DOHH2 (cell line): Measurements from ENCODE around the gene SIK3.

Experiments used
- H3F3A ChIP-seq: fragments of 200-600 bp; sonication (generic), shearing (Covaris generic); 2 replicates; pipeline ENCODE4 v1.6.0; 2016; ENCODE audit warnings: antibody characterized with exemption, mild to moderate bottlenecking; ENCODE audit not compliant: control insufficient read depth, insufficient read depth
- H3K27ac ChIP-seq: fragments of 200-600 bp; sonication (generic); 2 replicates; pipeline ENCODE4 v1.5.1; 2014; ENCODE audit warnings: low read depth, mild to moderate bottlenecking, low read length, moderate library complexity
- H3K27me3 ChIP-seq: fragments of 200-600 bp; sonication (generic); 2 replicates; pipeline ENCODE4 v1.6.1; 2014; ENCODE audit warnings: mild to moderate bottlenecking, low read length, mixed read lengths; ENCODE audit not compliant: control insufficient read depth
- H3K36me3 ChIP-seq: fragments of 200-600 bp; sonication (generic); 2 replicates; pipeline ENCODE4 v1.6.1; 2014; ENCODE audit warnings: mild to moderate bottlenecking, low read length, moderate library complexity, mixed read lengths; ENCODE audit not compliant: control insufficient read depth
- H3K4me1 ChIP-seq: fragments of 200-600 bp; sonication (generic); 2 replicates; pipeline ENCODE4 v1.6.1; 2014; ENCODE audit warnings: mild to moderate bottlenecking, low read length, mixed read lengths; ENCODE audit not compliant: control insufficient read depth
- H3K4me2 ChIP-seq: fragments of 200-600 bp; sonication (generic); 2 replicates; pipeline ENCODE4 v1.6.0; 2014; ENCODE audit warnings: mild to moderate bottlenecking, low read length, moderate library complexity
- H3K4me3 ChIP-seq: fragments of 200-600 bp; sonication (generic); 2 replicates; pipeline ENCODE4 v1.5.1; 2014; ENCODE audit warnings: mild to moderate bottlenecking, low read length, mixed read lengths
- H3K79me2 ChIP-seq: fragments of 200-600 bp; sonication (generic); 2 replicates; pipeline ENCODE4 v1.6.1; 2014; ENCODE audit warnings: mild to moderate bottlenecking, low read length, mixed read lengths; ENCODE audit not compliant: control insufficient read depth
- H3K9me2 ChIP-seq: fragments of 200-600 bp; sonication (generic); replicated peaks from 2 replicates; pipeline ENCODE4 v1.6.1; 2014; ENCODE audit warnings: mild to moderate bottlenecking, low read length, mixed read lengths; ENCODE audit not compliant: control insufficient read depth
- H3K9me3 ChIP-seq: fragments of 200-600 bp; sonication (generic); 2 replicates; pipeline ENCODE4 v1.6.1; 2014; ENCODE audit warnings: antibody characterized with exemption, low read length, mixed read lengths; ENCODE audit not compliant: control insufficient read depth, insufficient read depth
- H4K20me1 ChIP-seq: fragments of 200-600 bp; sonication (generic); 2 replicates; pipeline ENCODE4 v1.6.0; 2014; ENCODE audit warnings: low read depth, mild to moderate bottlenecking, antibody characterized with exemption, low read length, moderate library complexity; ENCODE audit not compliant: control insufficient read depth, insufficient read depth
- EZH2phosphoT487 ChIP-seq: fragments of 200-600 bp; sonication (generic); IDR thresholded peaks from 2 replicates; pipeline ENCODE4 v1.6.1; 2017; ENCODE audit warnings: borderline replicate concordance, mild to moderate bottlenecking, antibody characterized with exemption, low read length, moderate library complexity, mixed read lengths
- TF ChIP-seq, protein P1 (sequence below): fragments of 200-600 bp; sonication (generic); IDR thresholded peaks from one replicate; pipeline ENCODE4 v1.5.1; 2014; ENCODE audit warnings: antibody characterized with exemption, mild to moderate bottlenecking, low read depth, low read length; ENCODE audit not compliant: poor library complexity, severe bottlenecking

SIK3 gene

DNA sequence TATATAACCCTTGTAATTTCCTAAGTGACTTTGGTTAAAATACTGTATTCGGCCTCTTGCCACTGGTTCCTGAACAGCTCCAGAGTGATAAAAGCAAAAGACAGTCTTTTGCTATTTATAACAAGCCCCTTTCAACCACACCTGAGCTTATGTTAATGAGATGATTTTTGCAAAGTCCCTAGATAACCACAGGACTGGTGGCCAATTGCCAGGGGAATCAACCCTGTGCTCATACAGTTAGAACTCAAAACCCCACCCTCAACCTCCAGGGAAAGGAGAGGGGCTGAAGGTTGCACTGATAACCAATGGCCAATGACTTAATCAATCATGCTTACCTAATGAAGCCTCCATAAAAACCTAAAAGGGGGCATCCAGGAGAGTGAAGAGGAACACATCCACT, 77.9 kb downstream of the SIK3 start:
- H3K4me3 ChIP-seq = no peak overlapping the region
- H4K20me1 ChIP-seq = peaks cover 15% of the 10 kb centered on the region
- H3K4me1 ChIP-seq = peaks cover 15% of the 10 kb centered on the region
- no peak overlapping the region for H3K27ac ChIP-seq
- no peaks in the 10 kb centered on the region for H3K9me2 ChIP-seq
- no peaks in the 10 kb centered on the region for H3K27me3 ChIP-seq
- no peaks in the 10 kb centered on the region; the same call in 1 of the 2 replicates for H3K9me3 ChIP-seq
- peaks cover 68% of the 10 kb centered on the region for H3K79me2 ChIP-seq
- no peaks in the 10 kb centered on the region for H3K36me3 ChIP-seq
- TF ChIP-seq EZH2phosphoT487 = no peak
- TF ChIP-seq, protein P1, sequence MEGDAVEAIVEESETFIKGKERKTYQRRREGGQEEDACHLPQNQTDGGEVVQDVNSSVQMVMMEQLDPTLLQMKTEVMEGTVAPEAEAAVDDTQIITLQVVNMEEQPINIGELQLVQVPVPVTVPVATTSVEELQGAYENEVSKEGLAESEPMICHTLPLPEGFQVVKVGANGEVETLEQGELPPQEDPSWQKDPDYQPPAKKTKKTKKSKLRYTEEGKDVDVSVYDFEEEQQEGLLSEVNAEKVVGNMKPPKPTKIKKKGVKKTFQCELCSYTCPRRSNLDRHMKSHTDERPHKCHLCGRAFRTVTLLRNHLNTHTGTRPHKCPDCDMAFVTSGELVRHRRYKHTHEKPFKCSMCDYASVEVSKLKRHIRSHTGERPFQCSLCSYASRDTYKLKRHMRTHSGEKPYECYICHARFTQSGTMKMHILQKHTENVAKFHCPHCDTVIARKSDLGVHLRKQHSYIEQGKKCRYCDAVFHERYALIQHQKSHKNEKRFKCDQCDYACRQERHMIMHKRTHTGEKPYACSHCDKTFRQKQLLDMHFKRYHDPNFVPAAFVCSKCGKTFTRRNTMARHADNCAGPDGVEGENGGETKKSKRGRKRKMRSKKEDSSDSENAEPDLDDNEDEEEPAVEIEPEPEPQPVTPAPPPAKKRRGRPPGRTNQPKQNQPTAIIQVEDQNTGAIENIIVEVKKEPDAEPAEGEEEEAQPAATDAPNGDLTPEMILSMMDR = no peak
- H3F3A ChIP-seq = no peaks in the 10 kb centered on the region
- no peak overlapping the region for H3K4me2 ChIP-seq

DNA sequence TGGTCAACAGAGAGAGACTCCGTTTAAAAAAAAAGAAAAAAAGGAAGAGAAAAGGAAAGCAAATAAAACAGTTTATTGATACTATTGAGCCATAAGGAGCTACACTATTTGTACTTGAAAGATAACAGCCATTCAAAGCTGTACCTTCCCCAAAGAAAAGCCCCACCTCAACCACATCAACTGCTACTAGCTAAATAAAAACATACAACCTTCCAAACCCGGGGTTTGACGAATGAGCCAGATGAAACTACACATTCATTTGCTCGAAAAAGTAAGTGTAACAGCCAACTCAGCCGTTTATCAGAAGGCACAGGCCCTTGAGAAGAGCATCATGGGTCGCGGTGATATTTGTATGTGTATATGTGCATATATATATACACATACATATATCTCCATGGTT, 78.4 kb downstream of the SIK3 start:
- peaks cover 15% of the 10 kb centered on the region for H3K4me1 ChIP-seq
- H3K9me2 ChIP-seq = no peaks in the 10 kb centered on the region
- TF ChIP-seq, protein P1 = no peak
- no peak for TF ChIP-seq EZH2phosphoT487
- H3K27me3 ChIP-seq = no peaks in the 10 kb centered on the region
- H3K9me3 ChIP-seq = no peaks in the 10 kb centered on the region; the same call in 1 of the 2 replicates
- H3K27ac ChIP-seq = no peak overlapping the region
- no peak overlapping the region for H3K4me2 ChIP-seq
- no peak overlapping the region for H3K4me3 ChIP-seq
- H4K20me1 ChIP-seq = peaks cover 10% of the 10 kb centered on the region
- no peaks in the 10 kb centered on the region for H3K36me3 ChIP-seq
- no peaks in the 10 kb centered on the region for H3F3A ChIP-seq
- peaks cover 64% of the 10 kb centered on the region for H3K79me2 ChIP-seq

DNA sequence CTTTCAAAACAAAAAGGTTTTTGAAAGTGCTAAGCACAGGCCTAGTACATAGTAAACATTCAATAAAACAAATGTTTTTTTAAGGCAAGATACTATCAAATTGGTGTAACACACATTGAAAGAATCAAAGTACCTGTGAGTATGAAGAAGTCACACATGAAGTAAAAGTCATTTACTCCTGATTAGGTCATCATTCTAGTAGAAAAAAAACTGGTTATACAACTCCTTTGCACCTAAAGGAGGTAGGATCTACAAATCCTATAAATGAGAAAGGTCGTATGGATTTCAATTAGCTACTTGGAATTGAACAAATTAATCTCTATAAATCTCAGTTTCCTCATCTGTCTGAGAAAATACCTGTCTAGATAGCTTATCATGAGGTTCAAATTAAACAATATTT, 80.8 kb downstream of the SIK3 start:
- peaks cover 6% of the 10 kb centered on the region; the same call in 1 of the 2 replicates for H4K20me1 ChIP-seq
- H3K79me2 ChIP-seq = peaks cover 50% of the 10 kb centered on the region

More for the DNA sequence above, 80.8 kb downstream of the SIK3 start:
- Histone ChIP-seq H3K9me2 (no peaks in the 10 kb centered on the region), H3F3A (no peaks in the 10 kb centered on the region), H3K9me3 (no peaks in the 10 kb centered on the region; the same call in 1 of the 2 replicates), H3K36me3 (no peaks in the 10 kb centered on the region), H3K4me2 (no peak overlapping the region), H3K4me1 (peaks cover 11% of the 10 kb centered on the region), H3K27me3 (no peaks in the 10 kb centered on the region), H3K27ac (no peak overlapping the region), H3K4me3 (no peak overlapping the region)
- TF ChIP-seq, protein P1 = no peak
- no peak for TF ChIP-seq EZH2phosphoT487
